Measurements from ENCODE around the gene TRIM50. TPM values are rescaled to one million over a fixed set of nuclear protein-coding genes. Genes with fewer than 3 reads are reported as not detected.

The TRIM50 gene
- total RNA-seq, 4 donors from 2014 or later, result 0.41 TPM; not detected in 3

- DNase-seq (no peak), ATAC-seq (no peak)
- Histone ChIP-seq H3K36me3 (no peaks in the 10 kb centered on the region), H3K27ac (no peak overlapping the region), H3K4me3 (no peak overlapping the region), H3K27me3 (no peaks in the 10 kb centered on the region), H3K4me1 (peaks cover 0 to 9% of the 10 kb centered on the region in 2 donors), H3K9me3 (no peaks in the 10 kb centered on the region)
- intact Hi-C loops (cut with DNase I; ENCODE audit: low total_unique reads) (loop anchor here (5.0 kb wide), 1 partner anchor 41 kb away; no protein-coding TSS in a partner anchor), in situ Hi-C loops (cut with MboI; ENCODE audit: low sequenced_read_pairs in 4 of 4) (no loop called here)
- no peak for TF ChIP-seq POLR2A (IDR thresholded peaks at IDR 0.05)
- TF ChIP-seq, protein P1, sequence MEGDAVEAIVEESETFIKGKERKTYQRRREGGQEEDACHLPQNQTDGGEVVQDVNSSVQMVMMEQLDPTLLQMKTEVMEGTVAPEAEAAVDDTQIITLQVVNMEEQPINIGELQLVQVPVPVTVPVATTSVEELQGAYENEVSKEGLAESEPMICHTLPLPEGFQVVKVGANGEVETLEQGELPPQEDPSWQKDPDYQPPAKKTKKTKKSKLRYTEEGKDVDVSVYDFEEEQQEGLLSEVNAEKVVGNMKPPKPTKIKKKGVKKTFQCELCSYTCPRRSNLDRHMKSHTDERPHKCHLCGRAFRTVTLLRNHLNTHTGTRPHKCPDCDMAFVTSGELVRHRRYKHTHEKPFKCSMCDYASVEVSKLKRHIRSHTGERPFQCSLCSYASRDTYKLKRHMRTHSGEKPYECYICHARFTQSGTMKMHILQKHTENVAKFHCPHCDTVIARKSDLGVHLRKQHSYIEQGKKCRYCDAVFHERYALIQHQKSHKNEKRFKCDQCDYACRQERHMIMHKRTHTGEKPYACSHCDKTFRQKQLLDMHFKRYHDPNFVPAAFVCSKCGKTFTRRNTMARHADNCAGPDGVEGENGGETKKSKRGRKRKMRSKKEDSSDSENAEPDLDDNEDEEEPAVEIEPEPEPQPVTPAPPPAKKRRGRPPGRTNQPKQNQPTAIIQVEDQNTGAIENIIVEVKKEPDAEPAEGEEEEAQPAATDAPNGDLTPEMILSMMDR (IDR thresholded peaks at IDR 0.05 in 4 of 5, conservative IDR thresholded peaks at IDR 0.05 in 1 of 5), result no peak
Observed at GRCh38 chr7:73356159-73356558, 28.3 kb upstream of the TRIM50 start.

- H3K4me3 ChIP-seq, result no peak overlapping the region
- ATAC-seq (no peak), DNase-seq (no peak)
- H3K27ac ChIP-seq, result no peak overlapping the region
- H3K36me3 ChIP-seq, result no peaks in the 10 kb centered on the region
- intact Hi-C loops (cut with DNase I; ENCODE audit: low total_unique reads) (loop anchor here (5.0 kb wide), 1 partner anchor 42 kb away; no protein-coding TSS in a partner anchor), in situ Hi-C loops (cut with MboI; ENCODE audit: low sequenced_read_pairs in 4 of 4) (no loop called here)
- no peaks in the 10 kb centered on the region for H3K9me3 ChIP-seq
- H3K27me3 ChIP-seq, result no peaks in the 10 kb centered on the region
- peaks cover 4 to 17% of the 10 kb centered on the region in 2 donors for H3K4me1 ChIP-seq
- TF ChIP-seq, protein P1 (IDR thresholded peaks at IDR 0.05 in 4 of 5, conservative IDR thresholded peaks at IDR 0.05 in 1 of 5), result no peak
- TF ChIP-seq POLR2A (IDR thresholded peaks at IDR 0.05), result no peak
Observed at GRCh38 chr7:73354821-73355220, 26.9 kb upstream of the TRIM50 start.

- no peaks in the 10 kb centered on the region for H3K9me3 ChIP-seq
- H3K36me3 ChIP-seq, result no peaks in the 10 kb centered on the region
- H3K27me3 ChIP-seq, result no peaks in the 10 kb centered on the region
- no peak for TF ChIP-seq POLR2A (IDR thresholded peaks at IDR 0.05)
- TF ChIP-seq, protein P1 (IDR thresholded peaks at IDR 0.05 in 4 of 5, conservative IDR thresholded peaks at IDR 0.05 in 1 of 5), result no peak
- DNase-seq, result no peak
- no peak overlapping the region for H3K4me3 ChIP-seq
- peaks cover 4 to 17% of the 10 kb centered on the region in 2 donors for H3K4me1 ChIP-seq
- in situ Hi-C loops (cut with MboI; ENCODE audit: low sequenced_read_pairs in 4 of 4), result no loop called here
- H3K27ac ChIP-seq, result no peak overlapping the region
- no peak for ATAC-seq
- intact Hi-C loops (cut with DNase I; ENCODE audit: low total_unique reads), result no loop called here
Observed at GRCh38 chr7:73354196-73354595, 26.3 kb upstream of the TRIM50 start.

GRCh38 chr7:73353243-73353642 lies 25.4 kb upstream of the TRIM50 start:
- Histone ChIP-seq H3K36me3 (no peaks in the 10 kb centered on the region), H3K27me3 (no peaks in the 10 kb centered on the region), H3K27ac (no peak overlapping the region), H3K4me1 (peaks cover 4 to 12% of the 10 kb centered on the region in 2 donors), H3K9me3 (no peaks in the 10 kb centered on the region), H3K4me3 (no peak overlapping the region)
- ATAC-seq (no peak), DNase-seq (no peak)
- TF ChIP-seq, protein P1 (IDR thresholded peaks at IDR 0.05 in 4 of 5, conservative IDR thresholded peaks at IDR 0.05 in 1 of 5), result no peak
- no peak for TF ChIP-seq POLR2A (IDR thresholded peaks at IDR 0.05)
- intact Hi-C loops (cut with DNase I; ENCODE audit: low total_unique reads) (no loop called here), in situ Hi-C loops (cut with MboI; ENCODE audit: low sequenced_read_pairs in 4 of 4) (no loop called here)

- Histone ChIP-seq H3K9me3 (no peaks in the 10 kb centered on the region), H3K27ac (no peak overlapping the region), H3K4me1 (peaks cover 4 to 8% of the 10 kb centered on the region in 2 donors), H3K4me3 (no peak overlapping the region), H3K36me3 (no peaks in the 10 kb centered on the region), H3K27me3 (no peaks in the 10 kb centered on the region)
- no peak for TF ChIP-seq POLR2A (IDR thresholded peaks at IDR 0.05)
- TF ChIP-seq, protein P1 (IDR thresholded peaks at IDR 0.05 in 4 of 5, conservative IDR thresholded peaks at IDR 0.05 in 1 of 5), result no peak
- in situ Hi-C loops (cut with MboI; ENCODE audit: low sequenced_read_pairs in 4 of 4), result no loop called here
- ATAC-seq, result no peak
- DNase-seq, result no peak
- intact Hi-C loops (cut with DNase I; ENCODE audit: low total_unique reads), result no loop called here
Observed at GRCh38 chr7:73352784-73353183, 24.9 kb upstream of the TRIM50 start.
